IPS-15b (cell line): ENCODE results near the gene TSEN54.

ENCODE experiments used
- H3K27me3 ChIP-seq: one replicate; pipeline ENCODE4 v1.6.1; 2013; ENCODE audit warnings: low read length; ENCODE audit not compliant: control insufficient read depth, insufficient read depth
- H3K36me3 ChIP-seq: one replicate; pipeline ENCODE4 v1.6.1; 2013; ENCODE audit warnings: low read length; ENCODE audit not compliant: control insufficient read depth, insufficient read depth
- H3K4me1 ChIP-seq: one replicate; pipeline ENCODE4 v1.6.1; 2013; ENCODE audit warnings: mild to moderate bottlenecking, low read length; ENCODE audit not compliant: control insufficient read depth, insufficient read depth
- H3K4me3 ChIP-seq: one replicate; pipeline ENCODE4 v1.5.1; 2013; ENCODE audit warnings: low read depth, low read length
- H3K9ac ChIP-seq: one replicate; pipeline ENCODE4 v1.6.1; 2013; ENCODE audit warnings: low read depth, mild to moderate bottlenecking, low read length
- H3K9me3 ChIP-seq: one replicate; pipeline ENCODE4 v1.6.1; 2013; ENCODE audit warnings: mild to moderate bottlenecking, low read length; ENCODE audit not compliant: control insufficient read depth, insufficient read depth

Gene TSEN54

DNA sequence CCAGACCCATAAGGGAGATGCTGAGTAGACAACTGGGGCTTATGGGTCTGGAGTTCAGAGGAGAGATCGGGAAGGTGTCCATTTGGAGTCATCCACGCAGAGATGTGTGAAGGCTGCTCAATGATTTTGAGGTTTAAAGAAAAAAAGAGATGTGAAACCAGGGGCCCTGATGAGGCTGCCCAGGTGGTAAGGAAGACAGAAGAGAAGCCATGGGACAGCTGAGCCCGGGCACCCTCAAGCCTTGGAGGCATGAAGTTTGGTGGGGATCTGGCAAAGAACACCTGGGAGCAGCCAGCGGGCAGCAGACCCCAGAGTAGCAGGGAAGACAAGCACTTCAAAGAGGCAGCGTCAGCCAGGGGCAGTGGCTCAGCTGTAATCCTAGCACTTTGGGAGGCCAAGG is 50.5 kb downstream of the TSEN54 start:
- no peaks in the 10 kb centered on the region for H3K27me3 ChIP-seq
- H3K36me3 ChIP-seq, result peaks cover 15% of the 10 kb centered on the region

DNA sequence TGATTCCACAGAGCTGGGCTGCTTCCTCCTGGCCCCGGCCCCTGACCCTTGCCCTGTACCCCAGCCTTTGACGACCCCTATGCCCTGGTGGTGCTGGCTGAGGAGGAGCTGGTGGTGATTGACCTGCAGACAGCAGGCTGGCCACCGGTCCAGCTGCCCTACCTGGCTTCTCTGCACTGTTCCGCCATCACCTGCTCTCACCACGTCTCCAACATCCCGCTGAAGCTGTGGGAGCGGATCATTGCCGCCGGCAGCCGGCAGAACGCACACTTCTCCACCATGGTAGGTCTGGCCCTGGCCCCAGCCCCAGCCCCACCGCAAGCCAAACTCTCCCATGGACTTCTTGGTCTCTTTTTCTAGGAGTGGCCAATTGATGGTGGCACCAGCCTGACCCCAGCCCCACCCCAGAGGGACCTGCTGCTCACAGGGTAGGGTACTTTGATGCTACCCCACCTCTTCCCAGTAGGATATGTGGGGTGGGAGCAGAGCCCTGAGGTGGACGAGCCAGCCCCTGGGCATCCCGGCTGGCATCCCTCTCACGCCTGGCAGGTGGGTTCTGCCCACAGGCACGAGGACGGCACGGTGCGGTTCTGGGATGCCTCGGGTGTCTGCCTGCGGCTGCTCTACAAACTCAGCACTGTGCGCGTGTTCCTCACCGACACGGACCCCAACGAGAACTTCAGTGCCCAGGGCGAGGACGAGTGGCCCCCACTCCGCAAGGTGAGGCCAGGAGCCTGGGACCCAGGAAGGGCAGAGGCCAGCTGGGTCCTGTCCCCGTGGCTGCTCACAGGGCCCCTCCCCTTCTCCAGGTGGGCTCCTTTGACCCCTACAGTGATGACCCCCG is 52.3 kb downstream of the TSEN54 start:
- no peaks in the 10 kb centered on the region for H3K4me1 ChIP-seq
- no peak overlapping the region for H3K4me3 ChIP-seq
- no peak overlapping the region for H3K9ac ChIP-seq
- H3K36me3 ChIP-seq, result peaks cover 15% of the 10 kb centered on the region
- H3K9me3 ChIP-seq, result no peaks in the 10 kb centered on the region
- no peaks in the 10 kb centered on the region for H3K27me3 ChIP-seq

More for the DNA sequence above, 50.5 kb downstream of the TSEN54 start:
- no peak overlapping the region for H3K4me3 ChIP-seq
- H3K9me3 ChIP-seq, result no peaks in the 10 kb centered on the region
- H3K4me1 ChIP-seq, result no peaks in the 10 kb centered on the region
- no peak overlapping the region for H3K9ac ChIP-seq

DNA sequence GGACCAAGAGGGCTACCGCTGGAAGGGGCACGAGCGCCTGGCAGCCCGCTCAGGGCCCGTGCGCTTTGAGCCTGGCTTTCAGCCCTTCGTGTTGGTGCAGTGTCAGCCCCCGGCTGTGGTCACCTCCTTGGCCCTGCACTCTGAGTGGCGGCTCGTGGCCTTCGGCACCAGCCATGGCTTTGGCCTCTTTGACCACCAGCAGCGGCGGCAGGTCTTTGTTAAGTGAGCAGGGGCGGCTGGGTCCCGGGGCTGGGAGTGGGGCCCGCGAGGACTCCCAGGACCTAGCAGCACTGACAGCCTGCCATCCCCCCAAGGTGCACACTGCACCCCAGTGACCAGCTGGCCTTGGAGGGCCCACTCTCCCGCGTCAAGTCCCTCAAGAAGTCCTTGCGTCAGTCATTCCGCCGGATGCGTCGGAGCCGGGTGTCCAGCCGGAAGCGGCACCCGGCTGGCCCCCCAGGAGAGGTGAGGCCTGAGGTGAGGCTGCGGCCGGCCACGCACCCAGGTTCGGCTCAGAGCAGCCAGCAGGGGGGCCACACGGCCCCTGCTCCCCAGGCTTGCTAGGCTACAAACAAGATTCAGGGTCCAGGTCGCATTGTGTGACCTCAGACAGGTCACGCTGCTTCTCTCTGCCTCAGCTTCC is 53.8 kb downstream of the TSEN54 start:
- peaks cover 12% of the 10 kb centered on the region for H3K36me3 ChIP-seq
- H3K9ac ChIP-seq, result no peak overlapping the region
- H3K9me3 ChIP-seq, result no peaks in the 10 kb centered on the region
- no peaks in the 10 kb centered on the region for H3K4me1 ChIP-seq
- H3K27me3 ChIP-seq, result no peaks in the 10 kb centered on the region
- H3K4me3 ChIP-seq, result no peak overlapping the region

DNA sequence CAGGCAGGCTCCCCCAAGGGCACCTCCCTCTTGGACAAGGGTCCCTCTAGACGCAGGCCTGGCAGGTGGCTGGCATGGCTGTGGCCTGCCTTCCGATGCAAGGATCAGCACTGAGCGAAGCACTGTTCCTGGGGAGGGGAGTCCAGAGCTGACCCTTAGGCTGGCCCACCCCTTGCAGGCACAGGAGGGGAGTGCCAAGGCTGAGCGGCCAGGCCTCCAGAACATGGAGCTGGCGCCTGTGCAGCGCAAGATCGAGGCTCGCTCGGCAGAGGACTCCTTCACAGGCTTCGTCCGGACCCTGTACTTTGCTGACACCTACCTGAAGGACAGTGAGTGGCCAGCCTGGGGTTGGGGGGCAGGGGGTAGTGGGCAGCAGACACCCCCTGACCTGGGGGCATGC is 54.4 kb downstream of the TSEN54 start:
- H3K27me3 ChIP-seq, result no peaks in the 10 kb centered on the region
- no peak overlapping the region for H3K4me3 ChIP-seq
- H3K9ac ChIP-seq, result no peak overlapping the region
- peaks cover 12% of the 10 kb centered on the region for H3K36me3 ChIP-seq
- H3K9me3 ChIP-seq, result no peaks in the 10 kb centered on the region
- no peaks in the 10 kb centered on the region for H3K4me1 ChIP-seq

DNA sequence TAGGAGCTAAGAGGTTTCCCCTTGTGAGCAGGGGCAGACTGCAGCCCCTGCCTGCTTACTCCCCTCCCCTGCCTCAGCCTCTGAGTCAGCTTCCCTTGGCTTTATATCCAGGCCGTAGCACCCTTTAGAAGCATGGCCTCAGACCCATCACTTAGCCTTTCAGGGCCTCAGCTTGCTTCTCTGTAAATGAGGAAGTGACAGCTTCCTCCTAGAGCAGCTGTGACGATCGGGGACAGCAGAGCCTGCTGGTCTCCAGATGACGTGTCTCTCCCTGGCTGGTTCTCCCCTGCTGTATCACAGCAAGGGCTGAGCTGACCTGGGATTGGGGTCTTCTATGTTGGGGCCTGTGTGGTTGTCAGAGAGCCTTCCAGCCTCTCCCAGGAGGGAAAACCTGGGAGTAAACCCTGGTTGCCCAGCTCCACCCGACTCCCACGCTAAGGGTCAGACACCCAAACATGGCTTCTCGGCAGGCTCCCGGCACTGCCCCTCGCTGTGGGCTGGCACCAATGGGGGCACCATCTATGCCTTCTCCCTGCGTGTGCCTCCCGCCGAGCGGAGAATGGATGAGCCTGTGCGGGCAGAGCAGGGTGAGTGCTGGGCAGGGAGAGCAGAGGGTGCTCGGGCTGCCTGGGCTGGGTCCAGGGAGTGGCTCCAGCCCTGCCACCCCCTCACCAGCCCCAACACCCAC is 55.0 kb downstream of the TSEN54 start:
- H3K36me3 ChIP-seq, result peaks cover 12% of the 10 kb centered on the region
- H3K9me3 ChIP-seq, result no peaks in the 10 kb centered on the region
- H3K9ac ChIP-seq, result no peak overlapping the region
- no peaks in the 10 kb centered on the region for H3K4me1 ChIP-seq
- H3K4me3 ChIP-seq, result no peak overlapping the region
- H3K27me3 ChIP-seq, result no peaks in the 10 kb centered on the region

DNA sequence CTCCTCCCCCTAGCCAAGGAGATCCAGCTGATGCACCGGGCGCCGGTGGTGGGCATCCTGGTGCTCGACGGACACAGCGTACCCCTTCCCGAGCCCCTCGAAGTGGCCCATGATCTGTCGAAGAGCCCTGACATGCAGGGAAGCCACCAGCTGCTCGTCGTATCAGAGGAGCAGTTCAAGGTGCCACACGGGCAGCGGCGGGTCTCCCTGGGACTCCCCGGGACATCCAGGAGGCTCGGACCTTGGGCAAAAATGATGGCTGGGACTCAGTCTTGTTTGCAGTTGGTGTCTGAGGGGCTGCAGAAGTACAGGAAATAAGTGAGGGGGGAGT is 55.5 kb downstream of the TSEN54 start:
- Histone ChIP-seq H3K27me3 (no peaks in the 10 kb centered on the region), H3K4me3 (no peak overlapping the region), H3K9ac (no peak overlapping the region), H3K4me1 (no peaks in the 10 kb centered on the region), H3K36me3 (peaks cover 12% of the 10 kb centered on the region), H3K9me3 (no peaks in the 10 kb centered on the region)

DNA sequence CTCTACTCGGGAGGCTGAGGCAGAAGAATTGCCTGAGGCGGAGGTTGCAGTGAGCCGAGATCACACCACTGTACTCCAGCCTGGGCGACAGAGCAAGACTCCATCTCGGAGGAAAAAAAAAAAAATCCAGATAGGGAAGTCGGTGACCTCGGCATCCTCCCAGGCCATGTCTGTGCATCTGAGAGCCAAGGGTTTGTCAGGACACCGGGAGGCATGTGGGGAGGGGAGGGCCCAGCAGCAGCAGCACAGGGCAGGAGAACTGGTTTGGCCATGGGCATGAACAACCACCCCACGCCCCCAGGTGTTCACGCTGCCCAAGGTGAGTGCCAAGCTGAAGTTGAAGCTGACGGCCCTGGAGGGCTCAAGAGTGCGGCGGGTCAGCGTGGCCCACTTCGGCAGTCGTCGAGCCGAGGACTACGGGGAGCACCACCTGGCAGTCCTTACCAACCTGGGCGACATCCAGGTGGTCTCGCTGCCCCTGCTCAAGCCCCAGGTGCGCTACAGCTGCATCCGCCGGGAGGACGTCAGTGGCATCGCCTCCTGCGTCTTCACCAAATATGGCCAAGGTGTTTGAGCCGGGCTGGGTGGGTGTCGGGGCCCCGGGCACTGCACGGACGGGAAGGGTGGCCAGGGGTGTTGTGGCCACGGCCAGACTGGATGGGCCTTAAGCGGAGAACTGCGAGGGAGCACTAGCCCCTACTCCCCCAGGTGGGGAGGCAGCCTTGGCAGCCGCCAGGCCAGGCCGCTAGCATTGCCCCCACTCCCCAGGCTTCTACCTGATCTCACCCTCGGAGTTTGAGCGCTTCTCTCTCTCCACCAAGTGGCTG is 56.6 kb downstream of the TSEN54 start:
- no peaks in the 10 kb centered on the region for H3K9me3 ChIP-seq
- H3K27me3 ChIP-seq, result no peaks in the 10 kb centered on the region

DNA sequence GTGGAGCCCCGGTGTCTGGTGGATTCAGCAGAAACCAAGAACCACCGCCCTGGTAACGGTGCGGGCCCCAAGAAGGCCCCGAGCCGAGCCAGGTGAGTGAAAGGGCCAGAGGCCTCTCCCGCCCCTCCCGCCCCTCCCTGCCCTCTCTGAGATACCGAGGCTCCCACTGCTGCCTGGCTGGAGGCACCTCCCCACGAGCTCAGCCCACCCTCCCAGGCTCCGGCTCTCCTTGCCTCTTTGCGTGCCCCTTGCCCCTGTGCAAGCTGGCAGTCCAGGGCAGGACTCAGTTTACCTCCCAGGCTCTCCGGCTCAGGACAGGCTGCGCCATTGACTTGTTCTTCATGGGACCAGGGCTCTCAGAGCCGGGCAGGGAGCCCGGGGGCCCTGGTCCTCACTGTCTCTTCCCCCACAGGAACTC is 57.2 kb downstream of the TSEN54 start:
- H3K27me3 ChIP-seq, result no peaks in the 10 kb centered on the region
- H3K4me3 ChIP-seq, result no peak overlapping the region
- no peaks in the 10 kb centered on the region for H3K4me1 ChIP-seq
- peaks cover 10% of the 10 kb centered on the region for H3K36me3 ChIP-seq
- H3K9ac ChIP-seq, result no peak overlapping the region
- H3K9me3 ChIP-seq, result no peaks in the 10 kb centered on the region

More for the DNA sequence above, 56.6 kb downstream of the TSEN54 start:
- H3K9ac ChIP-seq, result no peak overlapping the region
- H3K4me3 ChIP-seq, result no peak overlapping the region
- H3K4me1 ChIP-seq, result no peaks in the 10 kb centered on the region
- peaks cover 12% of the 10 kb centered on the region for H3K36me3 ChIP-seq

DNA sequence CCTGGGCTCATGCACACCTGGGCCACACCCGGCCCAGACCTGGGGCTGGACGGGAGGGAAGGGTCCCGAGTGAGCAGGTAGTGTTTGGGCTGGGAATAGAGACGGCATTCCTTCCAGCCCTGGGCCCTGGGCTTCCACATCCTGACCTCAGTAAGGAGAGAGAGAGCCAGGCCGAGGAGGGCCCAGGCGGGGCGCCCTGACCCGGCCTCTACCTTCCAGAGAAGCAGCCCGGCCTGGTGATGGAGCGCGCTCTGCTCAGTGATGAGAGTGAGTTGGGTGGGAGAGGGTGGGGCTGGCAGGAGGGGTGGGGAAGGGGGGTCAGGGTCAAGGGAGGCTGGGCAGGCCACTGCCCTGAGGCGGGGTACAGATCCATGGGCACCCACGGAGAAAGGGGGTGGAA is 57.7 kb downstream of the TSEN54 start:
- no peaks in the 10 kb centered on the region for H3K4me1 ChIP-seq
- no peaks in the 10 kb centered on the region for H3K27me3 ChIP-seq
- H3K9ac ChIP-seq, result no peak overlapping the region
- H3K9me3 ChIP-seq, result no peaks in the 10 kb centered on the region
- H3K36me3 ChIP-seq, result peaks cover 7% of the 10 kb centered on the region
- H3K4me3 ChIP-seq, result no peak overlapping the region
